Jurkat, Clone E6-1 (cell line): Measurements from ENCODE around the gene ZNF398. TPM values are rescaled to one million over a fixed set of nuclear protein-coding genes. Genes with fewer than 3 reads are reported as not detected.
"Not testable (repeated sequence)": the region's sequence is repeated elsewhere in the genome, so short reads cannot be mapped to it uniquely, and the experiment has no call there.

Source experiments
- DNase-seq: peaks from one replicate; pipeline ENCODE4 v3.0.0-alpha.2; 2011; ENCODE audit warnings: low read depth, low spot score
- H3K4me3 ChIP-seq: 2 replicates; pipeline ENCODE4 v1.5.1; 2011; ENCODE audit warnings: mild to moderate bottlenecking, low read length, control low read depth, moderate library complexity
- polyA plus RNA-seq: library from polyadenylated mRNA; unstranded; fragments of >200 nt; gene quantifications from one replicate; pipeline ENCODE4 v1.2.1, GENCODE V29; 2012; ENCODE audit warnings: missing spikeins; ENCODE audit not compliant: insufficient read length, insufficient read depth

ZNF398 gene
- polyA plus RNA-seq, result 7.3 TPM

DNA sequence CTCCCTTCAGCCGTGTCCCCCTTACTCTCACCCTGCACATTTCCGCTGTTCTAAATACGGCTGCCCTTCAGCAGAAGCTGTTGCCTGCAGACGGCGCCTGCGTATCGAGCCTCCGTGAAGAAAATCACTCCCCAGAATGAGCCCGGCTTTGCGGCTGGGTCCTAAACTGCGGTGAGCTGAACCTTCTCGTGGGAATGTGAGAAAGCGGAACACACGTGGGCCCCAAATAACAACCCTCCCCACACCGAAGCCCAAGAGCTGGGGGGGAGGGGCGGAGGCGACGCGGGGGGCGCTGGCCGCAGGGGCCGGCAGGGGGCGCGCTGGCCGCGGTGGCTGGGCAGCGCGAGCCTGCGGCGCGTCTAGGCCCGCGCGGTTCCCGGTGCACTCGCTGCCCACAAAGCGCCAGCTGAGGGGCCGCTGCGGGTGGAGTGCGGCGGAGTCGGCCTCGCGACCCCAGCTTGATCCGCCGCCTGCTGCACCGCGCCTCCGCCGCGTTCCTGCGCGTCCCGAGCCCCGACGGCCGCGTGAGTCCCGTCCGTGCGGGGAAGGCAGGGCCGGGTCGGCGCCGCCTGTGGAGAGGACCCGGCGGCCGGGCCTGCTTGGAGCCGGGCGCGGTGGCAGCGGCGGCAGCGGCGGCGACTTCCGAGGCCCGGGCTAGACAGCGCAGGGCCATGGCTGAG, at the start of gene ZNF398:
Gene ZNF398 (plus strand): TSS at position 382 of the 680 bp plus-strand sequence. CDS start 290 bp downstream, at position 672.
- DNase-seq, result peak; percentile 57
- peak within 1 kb of the TSS; percentile 79 for H3K4me3 ChIP-seq

DNA sequence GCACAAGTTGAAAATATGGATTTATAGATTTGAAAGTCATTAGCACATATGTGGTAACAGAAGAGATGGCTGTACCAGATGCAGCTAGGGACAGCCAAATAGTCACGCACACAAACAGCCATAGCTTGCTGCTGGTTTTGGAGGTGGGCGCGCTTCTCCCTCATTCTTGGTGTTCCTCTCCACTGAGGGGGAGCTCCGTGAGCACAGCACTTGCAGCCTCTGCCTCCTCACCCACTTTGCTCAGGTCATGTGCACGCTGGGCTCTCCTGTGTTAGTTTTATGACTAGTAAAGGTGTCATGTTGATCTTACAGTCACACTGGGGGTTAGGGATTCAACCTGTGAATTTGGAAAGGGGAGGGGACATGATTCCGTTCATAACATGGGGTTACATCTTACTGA, 48.2 kb upstream of the ZNF398 start:
- H3K4me3 ChIP-seq, result no peak overlapping the region
- DNase-seq, result no peak

GRCh38 chr7:149100821-149101220, 46.4 kb upstream of the ZNF398 start:
- H3K4me3 ChIP-seq, result no peak overlapping the region
- DNase-seq, result no peak

GRCh38 chr7:149102666-149103065, 44.6 kb upstream of the ZNF398 start:
- DNase-seq, result no peak
- H3K4me3 ChIP-seq, result no peak overlapping the region

GRCh38 chr7:149103424-149103823, 43.8 kb upstream of the ZNF398 start:
- DNase-seq, result no peak
- H3K4me3 ChIP-seq, result no peak overlapping the region

DNA sequence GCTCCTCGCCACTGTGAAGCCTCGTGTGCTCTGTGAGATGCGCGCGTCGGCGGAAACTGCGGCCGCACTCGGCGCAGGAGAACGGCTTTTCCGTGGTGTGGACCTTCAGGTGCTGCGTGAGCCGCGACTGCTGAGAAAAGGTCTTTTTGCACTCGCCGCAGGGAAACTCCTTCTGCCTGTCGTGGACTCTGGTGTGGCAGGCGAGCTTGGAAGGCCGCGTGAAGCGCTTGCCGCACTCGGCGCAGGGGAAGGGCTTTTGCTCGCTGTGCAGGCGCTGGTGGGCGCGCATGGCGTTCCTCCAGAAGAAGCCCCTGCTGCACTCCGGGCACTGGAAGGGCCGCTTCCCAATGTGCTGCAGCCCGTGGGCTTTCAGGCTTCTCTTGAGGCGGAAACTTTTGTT, 43.0 kb upstream of the ZNF398 start:
- no peak overlapping the region for H3K4me3 ChIP-seq
- no peak for DNase-seq

- no peak overlapping the region for H3K4me3 ChIP-seq
- no peak for DNase-seq
Measured at GRCh38 chr7:149104749-149105148, 42.5 kb upstream of the ZNF398 start.

DNA sequence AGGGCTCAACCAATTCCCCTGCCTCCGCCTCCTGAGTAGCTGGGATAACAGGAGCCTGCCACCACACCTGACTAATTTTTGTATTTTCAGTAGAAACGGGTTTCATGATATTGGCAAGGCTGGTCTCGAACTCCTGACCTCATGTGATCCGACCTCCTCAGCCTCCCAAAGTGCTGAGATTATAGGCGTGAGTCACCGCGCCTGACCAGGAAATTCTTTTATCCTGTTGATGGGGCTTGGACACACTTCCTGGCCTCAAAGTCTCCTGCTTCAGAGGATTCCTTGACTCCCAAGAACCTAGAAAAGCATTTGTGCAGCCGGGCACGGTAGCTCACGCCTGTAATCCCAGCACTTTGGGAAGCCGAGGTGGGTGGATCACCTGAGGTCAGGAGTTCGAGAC, 37.3 kb upstream of the ZNF398 start:
- no peak overlapping the region for H3K4me3 ChIP-seq
- no peak for DNase-seq

DNA sequence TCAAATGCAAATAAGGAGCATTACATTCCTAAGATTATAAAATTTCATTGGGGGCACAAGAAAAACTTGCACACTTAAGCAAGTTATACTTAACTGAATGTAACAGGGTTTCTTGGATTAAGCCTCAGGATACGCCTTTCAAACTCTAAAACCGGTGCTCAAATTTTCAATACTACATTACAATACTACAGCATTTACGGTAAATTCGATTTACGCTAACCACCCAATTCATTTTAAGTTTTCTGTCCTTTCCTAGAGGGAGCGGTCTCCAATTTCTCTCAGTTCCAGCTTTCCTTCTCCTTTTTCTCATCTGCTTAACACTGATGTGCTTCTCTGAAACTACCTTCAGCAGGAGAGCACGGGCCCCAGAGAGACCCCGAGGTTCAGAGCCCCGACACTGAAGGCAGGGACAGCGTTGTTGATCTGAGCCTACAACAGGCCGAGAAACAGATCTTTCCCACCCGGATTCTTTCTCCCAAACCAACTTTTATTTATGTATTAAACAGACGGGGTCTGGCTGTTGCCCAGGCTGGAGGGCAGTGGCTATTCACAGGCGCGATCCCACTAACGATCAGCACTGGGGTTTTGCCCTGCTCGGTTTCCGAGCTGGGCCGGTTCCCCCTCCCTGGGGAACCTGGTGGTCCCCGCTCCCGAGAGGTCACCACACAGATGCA, 21.9 kb upstream of the ZNF398 start:
- no peak for DNase-seq
- peak overlapping the region; percentile 98 for H3K4me3 ChIP-seq

DNA sequence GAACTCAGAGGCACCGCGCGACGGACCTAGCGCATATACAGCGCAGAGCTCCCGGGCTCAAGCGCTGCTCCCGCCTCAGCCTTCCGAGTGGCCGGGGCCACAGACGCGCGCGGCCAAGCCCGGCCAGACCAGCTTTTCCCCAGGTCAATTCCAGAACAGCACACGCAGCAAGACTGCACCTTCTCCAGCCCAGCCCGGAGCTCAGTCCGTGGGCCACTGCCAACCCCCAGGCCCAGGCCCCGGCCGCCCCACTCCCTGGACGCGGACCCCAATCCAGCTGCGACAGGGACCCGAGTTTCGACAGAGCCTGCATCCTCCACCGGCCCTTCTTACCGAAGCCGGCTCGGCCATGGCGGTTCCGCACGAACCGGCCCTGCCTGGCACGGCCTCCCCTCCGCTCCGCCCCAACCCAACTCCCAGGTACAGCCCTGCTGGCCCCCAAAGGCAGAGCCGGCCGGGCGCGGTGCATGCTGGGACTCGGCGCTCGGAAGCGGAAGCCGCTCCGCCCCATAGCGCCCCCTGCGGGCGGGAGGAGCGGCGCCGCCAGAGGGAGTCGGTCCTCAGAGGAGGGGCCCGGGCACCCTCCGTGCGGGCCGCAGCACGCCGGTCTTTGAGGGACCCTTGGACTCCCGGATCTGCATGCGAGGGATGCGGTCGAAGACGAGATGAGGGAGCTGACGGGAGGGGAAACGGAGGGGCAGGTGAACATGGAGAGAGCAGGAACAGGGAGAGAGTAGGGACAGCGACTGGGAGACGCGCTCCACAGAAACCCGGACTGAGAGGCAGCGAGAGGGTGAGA, 21.2 kb upstream of the ZNF398 start, which contains the start of gene ZNF425:
Gene ZNF425 (minus strand): TSS at position 462 of the 799 bp plus-strand sequence. CDS start 111 bp downstream, at position 351.
- H3K4me3 ChIP-seq, result peak within 1 kb of the TSS; percentile 98
- peak; percentile 83 for DNase-seq

GRCh38 chr7:149126662-149127266, 20.5 kb upstream of the ZNF398 start:
- DNase-seq, result no peak
- H3K4me3 ChIP-seq, result peak overlapping the region; percentile 98

GRCh38 chr7:149130572-149131198, 16.6 kb upstream of the ZNF398 start:
- no peak for DNase-seq

GRCh38 chr7:149133028-149133710, 14.1 kb upstream of the ZNF398 start:
- DNase-seq, result no peak
- H3K4me3 ChIP-seq, result no peak overlapping the region

More at GRCh38 chr7:149130572-149131198, 16.6 kb upstream of the ZNF398 start:
- H3K4me3 ChIP-seq, result no peak overlapping the region

DNA sequence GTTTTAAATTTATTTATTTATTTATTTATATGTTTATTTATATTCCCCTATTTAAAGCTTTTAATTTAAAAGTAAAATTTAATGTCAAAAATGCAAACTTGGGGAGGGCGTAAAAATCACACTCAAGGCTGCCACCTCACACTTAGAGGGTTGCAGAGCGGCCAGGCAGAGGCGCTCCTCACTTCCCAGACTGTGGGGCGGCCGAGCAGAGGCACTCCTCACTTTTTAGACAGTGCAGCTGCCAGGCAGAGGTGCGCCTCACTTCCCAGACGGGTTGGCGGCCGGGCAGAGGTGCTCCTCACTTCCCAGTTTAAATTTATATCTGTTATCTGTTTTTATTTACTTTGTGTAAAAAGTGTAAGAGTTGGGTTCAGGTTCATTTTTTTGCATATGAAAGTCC, 11.1 kb upstream of the ZNF398 start:
- no peak overlapping the region for H3K4me3 ChIP-seq
- DNase-seq, result no peak

DNA sequence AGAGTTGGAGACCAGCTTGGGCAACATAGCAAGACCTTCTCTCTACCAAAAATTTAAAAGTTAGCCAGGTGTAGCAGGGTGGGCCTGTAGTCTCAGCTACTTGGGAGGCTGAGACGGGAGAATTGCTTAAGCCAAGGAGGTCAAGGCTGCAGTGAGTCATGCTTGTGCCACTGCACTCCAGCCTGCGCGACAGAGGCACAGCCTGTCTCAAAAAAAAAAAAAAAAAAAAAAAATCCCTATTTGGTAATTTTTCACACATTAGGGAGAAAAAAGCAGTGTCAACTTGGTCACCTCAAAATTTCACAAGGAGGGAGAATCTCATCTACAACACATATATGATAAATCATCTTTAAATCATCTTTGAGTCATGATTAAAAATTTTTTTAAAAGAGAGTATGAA, 6.4 kb upstream of the ZNF398 start:
- DNase-seq, result no peak
- H3K4me3 ChIP-seq, result no peak overlapping the region

- DNase-seq, result no peak
- no peak overlapping the region for H3K4me3 ChIP-seq
Measured at GRCh38 chr7:149141893-149142292, 5.4 kb upstream of the ZNF398 start.

- DNase-seq, H3K4me3 ChIP-seq: not testable (repeated sequence)
Measured at GRCh38 chr7:149144436-149144922, 2.8 kb upstream of the ZNF398 start.
